Measurements from ENCODE around the gene ADNP2.

The ADNP2 gene

GRCh38 chr18:80175451-80176204 lies 66.6 kb downstream of the ADNP2 start:
- no peak for DNase-seq

DNA sequence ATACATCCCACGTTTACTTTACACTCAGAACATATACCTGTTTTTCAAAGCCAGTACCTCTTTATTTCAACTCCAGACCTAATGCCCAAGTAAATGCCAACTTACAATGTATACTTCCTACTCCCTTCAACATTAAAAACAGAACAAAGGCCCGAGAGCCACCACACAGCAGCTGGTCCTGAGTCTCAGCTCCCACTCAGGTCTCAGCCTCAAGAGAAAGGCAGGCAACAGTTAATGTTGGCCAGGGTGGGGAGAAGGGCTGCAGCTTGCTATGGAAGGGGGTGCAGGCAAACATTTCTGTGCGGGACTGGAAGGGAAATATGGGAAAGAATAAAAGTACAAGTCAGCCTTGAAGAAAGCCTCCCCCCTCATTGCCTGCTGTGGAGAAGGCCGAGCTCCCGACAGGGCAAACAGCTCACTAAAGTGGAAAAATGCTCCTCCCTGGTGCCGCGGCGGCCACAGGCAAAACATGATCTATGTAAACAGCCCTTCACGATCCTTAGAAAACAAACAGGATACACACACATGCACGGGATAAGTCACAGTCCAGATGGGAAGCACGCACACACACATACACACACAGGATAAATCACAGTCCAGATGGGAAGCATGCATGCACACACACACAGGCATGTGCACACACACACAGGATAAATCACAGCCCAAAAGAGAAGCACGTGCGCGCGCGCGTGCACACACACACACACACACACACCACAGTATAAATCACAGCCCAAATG lies 67.4 kb downstream of the ADNP2 start:
- no peak for DNase-seq

DNA sequence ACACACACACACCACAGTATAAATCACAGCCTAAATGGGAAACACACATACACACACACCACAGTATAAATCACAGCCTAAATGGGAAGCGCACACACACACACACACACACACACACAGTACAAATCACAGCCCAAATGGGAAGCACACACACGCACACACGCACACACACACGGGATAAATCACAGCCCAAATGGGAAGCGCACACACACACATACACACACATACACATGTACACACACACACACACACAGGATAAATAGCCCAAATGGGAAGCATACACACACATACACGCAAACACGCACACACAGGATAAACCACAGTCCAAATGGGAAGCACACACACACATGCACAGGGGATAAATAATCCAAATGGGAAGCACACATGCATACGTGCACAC lies 68.1 kb downstream of the ADNP2 start:
- no peak for DNase-seq

GRCh38 chr18:80178935-80179818 lies 70.1 kb downstream of the ADNP2 start:
- DNase-seq, result no peak

- DNase-seq, result no peak
Measured at GRCh38 chr18:80179857-80180558, 70.9 kb downstream of the ADNP2 start.

DNA sequence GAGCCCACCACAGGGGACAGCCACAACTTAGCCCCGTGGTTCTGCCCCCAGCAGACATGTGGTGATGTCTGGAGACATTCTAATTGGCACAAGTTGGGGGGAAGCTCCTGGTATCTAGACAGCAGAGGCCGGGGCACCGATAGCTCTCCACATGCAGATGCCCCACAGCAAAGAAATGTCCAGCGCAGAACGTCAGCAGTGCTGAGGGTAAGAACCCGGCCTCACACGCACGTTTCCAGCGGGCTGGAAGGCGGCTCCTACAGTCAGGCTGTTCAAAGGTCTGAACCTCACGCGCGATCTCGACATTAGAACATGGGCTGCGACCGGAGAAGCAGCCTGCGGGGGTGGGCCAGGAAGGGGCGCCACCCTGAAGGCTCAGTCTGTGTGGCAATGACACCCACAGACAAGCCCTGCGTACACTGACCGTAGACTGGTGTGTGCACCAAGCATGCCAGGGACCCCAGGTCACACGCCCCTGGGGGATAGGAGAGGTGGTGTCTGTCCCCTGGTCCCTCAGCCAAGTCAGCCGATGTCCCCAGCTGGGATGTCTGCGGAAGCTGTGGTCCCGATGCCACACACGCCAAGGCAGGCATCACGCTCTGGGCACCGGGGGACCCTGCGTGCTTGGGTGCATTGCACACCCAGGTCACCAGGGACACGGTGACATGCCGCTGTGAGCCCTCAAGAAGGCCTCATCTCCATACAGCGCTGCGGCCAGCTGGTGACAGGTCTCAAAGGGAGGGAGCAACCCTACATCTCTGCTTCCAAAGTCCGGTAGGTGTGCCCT lies 71.9 kb downstream of the ADNP2 start:
- no peak for DNase-seq

DNA sequence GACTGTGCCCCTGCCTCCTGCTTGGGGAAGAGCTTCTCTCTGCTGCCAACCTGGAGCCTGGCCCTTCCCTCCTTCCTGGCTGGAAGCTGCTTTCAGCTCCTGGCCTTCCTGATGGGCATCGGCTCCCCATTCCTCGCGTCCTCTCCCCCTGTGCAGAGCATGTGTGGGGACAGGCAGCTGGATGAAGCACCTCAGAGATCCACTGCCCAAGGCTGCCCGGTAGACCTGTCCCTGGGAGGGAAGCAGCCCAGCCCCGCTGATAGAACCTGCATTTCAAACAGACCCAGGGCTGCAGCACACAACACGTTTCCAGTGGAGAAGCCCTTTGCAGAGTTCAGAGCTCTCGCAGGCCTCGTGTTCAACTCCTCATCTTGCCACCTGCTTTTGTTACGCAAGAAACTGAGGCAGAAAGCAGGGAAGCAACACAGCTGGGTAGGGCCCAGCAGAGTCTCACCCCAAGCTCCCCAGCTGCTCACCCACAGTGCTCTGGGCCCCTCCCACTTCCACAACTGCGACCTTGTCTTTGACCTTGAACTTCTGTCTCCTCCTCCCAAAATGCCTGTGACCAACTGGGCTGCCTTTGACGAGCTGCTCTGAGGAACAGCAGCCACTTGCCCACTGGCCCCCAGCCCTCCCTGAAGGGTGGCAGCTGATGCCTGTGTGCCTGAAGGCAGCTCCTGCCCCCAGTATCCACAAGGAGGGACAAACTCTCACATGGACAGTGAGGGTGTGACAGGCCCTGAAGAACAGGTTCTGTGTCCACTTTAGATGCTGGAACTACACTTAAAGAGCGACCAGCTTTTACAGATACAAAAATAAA lies 72.8 kb downstream of the ADNP2 start:
- DNase-seq, result no peak

GRCh38 chr18:80182855-80183254 lies 73.8 kb downstream of the ADNP2 start:
- DNase-seq, result no peak

DNA sequence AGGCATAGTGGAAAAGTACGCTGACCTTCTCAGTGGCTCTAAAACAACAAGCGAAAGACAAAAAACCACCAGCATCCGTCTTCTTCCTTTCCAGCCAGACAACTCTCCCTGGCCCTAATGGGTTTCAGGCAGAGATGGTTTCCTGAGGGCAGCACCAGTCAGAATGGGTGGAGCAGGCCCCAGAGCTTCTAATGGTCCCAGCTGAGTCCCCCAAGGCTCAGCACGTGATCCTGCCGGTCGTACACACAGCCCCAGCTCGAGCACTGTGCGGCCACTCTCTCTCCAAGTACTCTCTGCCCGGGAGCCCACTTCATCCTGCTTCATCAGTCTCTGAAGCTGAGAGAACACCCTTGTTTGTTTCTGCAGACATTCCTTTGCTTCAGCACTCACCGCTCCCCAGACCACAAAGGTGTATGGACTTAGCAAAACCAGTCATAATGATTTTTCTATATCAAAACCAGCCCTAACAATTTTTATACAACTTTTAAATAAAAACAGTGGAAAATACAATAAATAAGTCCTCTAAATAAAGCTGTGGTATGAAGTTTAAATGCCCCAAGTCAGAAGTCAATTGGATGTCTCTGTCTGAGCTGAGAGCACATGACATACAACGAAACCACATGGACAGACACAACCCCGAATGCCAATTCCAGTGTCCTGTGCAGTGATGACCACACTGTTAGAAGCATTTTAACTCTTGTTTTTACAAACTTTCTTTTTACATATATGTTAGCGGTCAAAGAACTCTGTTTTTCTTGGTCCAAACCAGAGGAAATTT lies 74.4 kb downstream of the ADNP2 start:
- DNase-seq, result no peak

- no peak for DNase-seq
Measured at GRCh38 chr18:80184243-80184772, 75.2 kb downstream of the ADNP2 start.

DNA sequence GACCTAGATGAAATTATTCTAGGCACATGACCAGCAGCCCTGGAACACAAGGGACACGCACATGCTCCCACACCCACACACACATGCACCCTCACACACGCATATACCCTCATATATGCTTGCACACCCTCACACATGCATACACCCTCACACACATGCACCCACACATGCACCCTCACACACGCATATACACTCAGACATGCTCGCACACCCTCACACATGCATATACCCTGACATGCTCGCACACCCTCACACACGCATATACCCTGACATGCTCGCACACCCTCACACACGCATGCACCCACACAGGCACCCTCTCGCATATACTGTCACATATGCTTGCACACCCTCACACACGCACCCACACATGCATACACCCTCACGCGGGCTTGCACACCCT lies 76.5 kb downstream of the ADNP2 start:
- DNase-seq, result no peak

GRCh38 chr18:80187956-80188642 lies 79.0 kb downstream of the ADNP2 start:
- no peak for DNase-seq

GRCh38 chr18:80188643-80189530 lies 79.8 kb downstream of the ADNP2 start:
- DNase-seq, result no peak

DNA sequence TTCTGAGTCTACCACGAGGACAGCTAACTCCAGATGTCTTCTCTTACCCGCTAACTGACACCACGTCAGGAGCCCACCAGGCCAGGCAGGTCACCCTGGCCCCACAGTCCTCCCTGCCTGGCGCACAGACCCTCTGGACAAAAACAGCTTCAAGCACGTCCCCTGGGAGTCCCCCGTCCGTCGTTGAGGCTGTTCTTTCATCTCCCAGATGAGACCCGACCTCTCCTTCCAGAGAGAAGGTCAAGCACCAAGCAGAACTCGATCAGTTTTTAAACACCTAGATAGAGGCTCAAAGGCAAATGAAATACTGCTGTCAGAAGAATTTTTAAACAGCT lies 80.4 kb downstream of the ADNP2 start:
- DNase-seq, result no peak
